ENCODE measurements around the gene ALX4. TPM values are rescaled to one million over a fixed set of nuclear protein-coding genes. Genes with fewer than 3 reads are reported as not detected.

Gene ALX4
- polyA plus RNA-seq, 1 experiment = not detected

GRCh38 chr11:44288133-44288526 is 21.8 kb downstream of the ALX4 start:
- peaks cover 10% of the 10 kb centered on the region for H3K27me3 ChIP-seq (ENCODE audit: control insufficient read depth, insufficient read depth, low read length)
- no peak for DNase-seq (ENCODE audit: low read depth, low spot score)
- H3K27ac ChIP-seq (ENCODE audit: low read depth, low read length) = no peak overlapping the region
- CTCF ChIA-PET = interaction anchor here (1.2 to 1.5 kb wide), 3 partner anchors 155 to 248 kb away, joined by 4 to 5 read pairs (median 4); partner anchors contain the start of gene EXT2
- POLR2A ChIA-PET = interaction anchor here (0.6 kb wide), 1 partner anchor 214 kb away, joined by 4 read pairs; no protein-coding TSS in a partner anchor
- no peak for TF ChIP-seq CTCF (IDR thresholded peaks at IDR 0.05; ENCODE audit: low read depth, low read length)
- H3K4me3 ChIP-seq (ENCODE audit: low read depth, low read length) = no peak overlapping the region
- no peaks in the 10 kb centered on the region for H3K9me3 ChIP-seq (ENCODE audit: control insufficient read depth, insufficient read depth, low read length)

GRCh38 chr11:44286911-44287310 is 23.0 kb downstream of the ALX4 start:
- POLR2A ChIA-PET = no interaction called here
- DNase-seq (ENCODE audit: low read depth, low spot score) = no peak
- TF ChIP-seq CTCF (IDR thresholded peaks at IDR 0.05; ENCODE audit: low read depth, low read length) = no peak
- Histone ChIP-seq H3K9me3 (ENCODE audit: control insufficient read depth, insufficient read depth, low read length) (no peaks in the 10 kb centered on the region), H3K27me3 (ENCODE audit: control insufficient read depth, insufficient read depth, low read length) (peaks cover 10% of the 10 kb centered on the region), H3K4me3 (ENCODE audit: low read depth, low read length) (no peak overlapping the region), H3K27ac (ENCODE audit: low read depth, low read length) (no peak overlapping the region)
- CTCF ChIA-PET = interaction anchor here (0.6 to 2.7 kb wide), 13 partner anchors 25 to 252 kb away, joined by 3 to 9 read pairs (median 4); no protein-coding TSS in a partner anchor

GRCh38 chr11:44286268-44286880 is 23.6 kb downstream of the ALX4 start:
- peaks cover 6% of the 10 kb centered on the region for H3K27me3 ChIP-seq (ENCODE audit: control insufficient read depth, insufficient read depth, low read length)
- CTCF ChIA-PET = interaction anchor here (0.6 to 2.7 kb wide), 29 partner anchors 9 to 276 kb away, joined by 3 to 9 read pairs (median 4); no protein-coding TSS in a partner anchor
- no peak for DNase-seq (ENCODE audit: low read depth, low spot score)
- H3K27ac ChIP-seq (ENCODE audit: low read depth, low read length) = no peak overlapping the region
- H3K9me3 ChIP-seq (ENCODE audit: control insufficient read depth, insufficient read depth, low read length) = no peaks in the 10 kb centered on the region; the same call in 1 of the 2 replicates
- POLR2A ChIA-PET = no interaction called here
- peak; percentile 88 for TF ChIP-seq CTCF (IDR thresholded peaks at IDR 0.05; ENCODE audit: low read depth, low read length)
- H3K4me3 ChIP-seq (ENCODE audit: low read depth, low read length) = no peak overlapping the region

GRCh38 chr11:44285756-44286155 is 24.2 kb downstream of the ALX4 start:
- ChIA-PET CTCF (interaction anchor here (0.6 to 2.7 kb wide), 28 partner anchors 8 to 1491 kb away, joined by 3 to 10 read pairs (median 4); no protein-coding TSS in a partner anchor), POLR2A (no interaction called here)
- H3K27ac ChIP-seq (ENCODE audit: low read depth, low read length) = no peak overlapping the region
- peaks cover 7% of the 10 kb centered on the region for H3K27me3 ChIP-seq (ENCODE audit: control insufficient read depth, insufficient read depth, low read length)
- TF ChIP-seq CTCF (IDR thresholded peaks at IDR 0.05; ENCODE audit: low read depth, low read length) = no peak
- H3K9me3 ChIP-seq (ENCODE audit: control insufficient read depth, insufficient read depth, low read length) = no peaks in the 10 kb centered on the region; the same call in 1 of the 2 replicates
- no peak for DNase-seq (ENCODE audit: low read depth, low spot score)
- no peak overlapping the region for H3K4me3 ChIP-seq (ENCODE audit: low read depth, low read length)

- TF ChIP-seq CTCF (IDR thresholded peaks at IDR 0.05; ENCODE audit: low read depth, low read length) = no peak
- Histone ChIP-seq H3K27me3 (ENCODE audit: control insufficient read depth, insufficient read depth, low read length) (peaks cover 13% of the 10 kb centered on the region), H3K9me3 (ENCODE audit: control insufficient read depth, insufficient read depth, low read length) (no peaks in the 10 kb centered on the region; the same call in 1 of the 2 replicates), H3K4me3 (ENCODE audit: low read depth, low read length) (no peak overlapping the region), H3K27ac (ENCODE audit: low read depth, low read length) (no peak overlapping the region)
- DNase-seq (ENCODE audit: low read depth, low spot score) = no peak
- CTCF ChIA-PET = no interaction called here
- POLR2A ChIA-PET = no interaction called here
Measured at GRCh38 chr11:44282620-44283019, 27.3 kb downstream of the ALX4 start.
